HepG2 (cell line): ENCODE results near the gene ZNF440. TPM values are rescaled to one million over a fixed set of nuclear protein-coding genes. Genes with fewer than 3 reads are reported as not detected.

Experiments used
- ATAC-seq: fragments of 200-7000 bp; cut with Tn5 transposase; 3 replicates; pipeline ENCODE4 v1.9.1; 2020; ENCODE audit warnings: mild to moderate bottlenecking, moderate library complexity
- Bru-seq: library from RNA; stranded (reverse); fragments of 400-500 nt; gene quantifications from one replicate; lab custom pipeline; 2021; lab: Mats Ljungman, UMichigan
- BruChase-seq, 2 experiments: library from RNA; stranded (reverse); fragments of 400-500 nt; gene quantifications; one replicate each; lab custom pipeline; 2021; lab: Mats Ljungman, UMichigan
- BruUV-seq: library from RNA; stranded (reverse); fragments of 400-500 nt; replicated peaks from 2 replicates; lab custom pipeline; 2021; lab: Mats Ljungman, UMichigan
- CTCF ChIA-PET: fragments of 300-600 bp; formaldehyde crosslinking; extraction: SDS; loops from one replicate; lab custom pipeline; 2021; ENCODE audit warnings: low total read pairs, inconsistent platforms, low intra/inter-chr PET ratio; lab: Yijun Ruan, JAX
- POLR2A ChIA-PET: fragments of 350-600 bp; sonication (Branson Sonifier 250); formaldehyde crosslinking; loops from one replicate; lab custom pipeline; 2020; ENCODE audit warnings: antibody characterized with exemption, inconsistent platforms; lab: Yijun Ruan, JAX
- DNase-seq: peaks from one replicate; pipeline ENCODE4 v3.0.0-alpha.2; 2015; ENCODE audit warnings: low spot score
- FAIRE-seq: peaks from 3 replicates; lab custom pipeline; 2011; peaks lifted over from hg19 to GRCh38; lab: Jason Lieb, UNC
- H2AFZ ChIP-seq: one replicate; pipeline ENCODE4 v1.6.1; 2011; ENCODE audit warnings: low read length, inconsistent platforms
- H3K27ac ChIP-seq: fragments of 300-600 bp; 3 replicates; pipeline ENCODE4 v1.8.0; 2011; ENCODE audit warnings: mixed run types, mild to moderate bottlenecking, mixed read lengths, low read length, inconsistent platforms; ENCODE audit not compliant: insufficient read depth; ENCODE audit errors: extremely low read length
- H3K27me3 ChIP-seq, 2 experiments: fragments of 200-600 bp in 1 of 2; 2 replicates in 1 of 2; 3 replicates in 1 of 2; pipeline versions ENCODE4 v1.6.0 to v1.8.0; 2011; ENCODE audit warnings: low read length in 2 of 2, mild to moderate bottlenecking in 2 of 2, moderate library complexity in 2 of 2, inconsistent platforms in 1 of 2; ENCODE audit not compliant: insufficient read depth in 2 of 2, control insufficient read depth in 1 of 2
- H3K36me3 ChIP-seq, 2 experiments: fragments of 200-600 bp in 1 of 2; replicated peaks in 1 of 2; 2 replicates in 1 of 2; 3 replicates in 1 of 2; pipeline versions ENCODE4 v1.5.1 to v1.8.0; 2011; ENCODE audit warnings: low read length in 2 of 2, inconsistent platforms in 1 of 2; ENCODE audit not compliant: insufficient read depth in 2 of 2, control insufficient read depth in 1 of 2
- H3K4me1 ChIP-seq: 2 replicates; pipeline ENCODE4 v1.5.1; 2012; ENCODE audit warnings: low read length, inconsistent platforms; ENCODE audit not compliant: insufficient read depth
- H3K4me2 ChIP-seq: 2 replicates; pipeline ENCODE4 v1.6.0; 2011; ENCODE audit warnings: low read depth, low read length, inconsistent platforms
- H3K4me3 ChIP-seq, 3 experiments: fragments of 200-600 bp in 1 of 3; sonication (generic), shearing (Covaris generic) in 1 of 3; replicated peaks in 1 of 3; 2 replicates each; pipeline ENCODE4 v1.5.1; 2011 to 2016; ENCODE audit warnings: low read length in 3 of 3, inconsistent platforms in 2 of 3, low read depth in 2 of 3, mild to moderate bottlenecking in 2 of 3, control low read depth in 1 of 3, mixed read lengths in 1 of 3; ENCODE audit not compliant: insufficient read depth in 1 of 3
- H3K79me2 ChIP-seq: one replicate; pipeline ENCODE4 v1.6.1; 2011; ENCODE audit warnings: low read length, inconsistent platforms; ENCODE audit not compliant: insufficient read depth
- H3K9ac ChIP-seq: 2 replicates; pipeline ENCODE4 v1.6.0; 2011; ENCODE audit warnings: mild to moderate bottlenecking, low read depth, low read length, inconsistent platforms; ENCODE audit not compliant: insufficient read depth
- H3K9me3 ChIP-seq: 2 replicates; pipeline ENCODE4 v1.5.1; 2012; ENCODE audit warnings: mild to moderate bottlenecking, low read length
- H4K20me1 ChIP-seq: 2 replicates; pipeline ENCODE4 v1.6.0; 2011; ENCODE audit warnings: inconsistent platforms, mild to moderate bottlenecking, low read length, moderate library complexity; ENCODE audit not compliant: insufficient read depth
- CBX1 ChIP-seq: IDR thresholded peaks from one replicate; pipeline ENCODE4 v1.6.1; 2016; ENCODE audit warnings: antibody characterized with exemption, low read depth
- FOSL2 ChIP-seq: sonication (generic); formaldehyde crosslinking; IDR thresholded peaks from 2 replicates; pipeline ENCODE4 v1.4.0; 2020; ENCODE audit warnings: missing genetic modification reagents
- GABPA ChIP-seq, 2 experiments: IDR thresholded peaks; 2 replicates each; pipeline ENCODE4 v1.6.1; 2011 to 2016; ENCODE audit warnings: low read depth in 2 of 2, low read length in 1 of 2, missing biosample characterization in 1 of 2, missing genetic modification characterization in 1 of 2
- GATA4 ChIP-seq: sonication (generic); IDR thresholded peaks from 2 replicates; pipeline ENCODE4 v1.6.1; 2016; ENCODE audit warnings: antibody characterized with exemption, low read depth, borderline replicate concordance
- GLI4 ChIP-seq: sonication (generic); formaldehyde crosslinking; IDR thresholded peaks from 2 replicates; pipeline ENCODE4 v1.5.1; 2020; ENCODE audit warnings: missing genetic modification reagents, mild to moderate bottlenecking, moderate library complexity, borderline replicate concordance
- GTF3A ChIP-seq: sonication (generic); formaldehyde crosslinking; conservative IDR thresholded peaks from 2 replicates; pipeline ENCODE4 v1.4.0; 2020; ENCODE audit warnings: mild to moderate bottlenecking, missing genetic modification reagents
- HHEX ChIP-seq: IDR thresholded peaks from 2 replicates; pipeline ENCODE4 v1.6.1; 2016; ENCODE audit warnings: control low read depth
- HOXA7 ChIP-seq: sonication (generic); formaldehyde crosslinking; IDR thresholded peaks from 2 replicates; pipeline ENCODE4 v1.8.1; 2022; ENCODE audit warnings: mild to moderate bottlenecking, missing genetic modification reagents, moderate library complexity
- PLRG1 ChIP-seq: fragments of 450-650 bp; conservative IDR thresholded peaks from 2 replicates; pipeline ENCODE4 v1.6.1; 2016
- ZNF282 ChIP-seq: fragments of 450-650 bp; IDR thresholded peaks from 2 replicates; pipeline ENCODE4 v1.6.1; 2018; ENCODE audit not compliant: partially characterized antibody
- ZNF441 ChIP-seq: sonication (generic); formaldehyde crosslinking; IDR thresholded peaks from 2 replicates; pipeline ENCODE4 v1.7.0; 2021; ENCODE audit warnings: missing genetic modification reagents, borderline replicate concordance
- ZNF672 ChIP-seq: sonication (generic); formaldehyde crosslinking; IDR thresholded peaks from 2 replicates; pipeline ENCODE4 v1.8.1; 2022; ENCODE audit warnings: missing genetic modification reagents
- ZNF713 ChIP-seq: sonication (generic); formaldehyde crosslinking; IDR thresholded peaks from 2 replicates; pipeline ENCODE4 v1.4.0; 2020; ENCODE audit warnings: mild to moderate bottlenecking, missing genetic modification reagents
- ZNF772 ChIP-seq: sonication (generic); formaldehyde crosslinking; IDR thresholded peaks from 2 replicates; pipeline ENCODE4 v1.5.0; 2020; ENCODE audit warnings: mild to moderate bottlenecking, missing genetic modification reagents
- ZSCAN25 ChIP-seq: sonication (generic); formaldehyde crosslinking; IDR thresholded peaks from 2 replicates; pipeline ENCODE4 v1.8.0; 2022; ENCODE audit warnings: mild to moderate bottlenecking, missing genetic modification reagents
- ZSCAN31 ChIP-seq: sonication (generic); formaldehyde crosslinking; IDR thresholded peaks from 2 replicates; pipeline ENCODE4 v1.5.0; 2020; ENCODE audit warnings: low read depth, mild to moderate bottlenecking, missing genetic modification reagents
- WGBS: methylation state at CpG from one replicate; pipeline ENCODE4 v1.1.6; 2017; ENCODE audit warnings: low lambda C conversion rate; 5-methylcytosine and 5-hydroxymethylcytosine counted together
- in situ Hi-C: cut with HindIII; loops from 2 replicates; pipeline ENCODE4 v1.10.0; 2017; ENCODE audit warnings: low pct_unique_long_range_greater_than_20kb; ENCODE audit not compliant: extremely low pct_ligation_motif_present
- intact Hi-C: fragments of 100-400 bp; cut with micrococcal nuclease; formaldehyde crosslinking; loops from one replicate; pipeline ENCODE4 v1.10.0; 2022; ENCODE audit not compliant: unreplicated experiment
- long read RNA-seq, 2 experiments: library from RNA in 1 of 2; library from polyadenylated mRNA in 1 of 2; stranded (forward) in 1 of 2; unstranded in 1 of 2; transcript quantifications; one replicate each; pipeline ENCODE4 v2.0.0, GENCODE V29; 2019 to 2022
- polyA minus RNA-seq, 3 experiments: library from RNA; depleted of rRNA, polyadenylated mRNA; stranded (reverse); fragments of >200 nt; gene quantifications; 2 replicates each; pipeline ENCODE4 v1.2.3, GENCODE V29; 2011; ENCODE audit warnings: low replicate concordance in 1 of 3
- polyA plus RNA-seq, 8 experiments: library from polyadenylated mRNA; depleted of rRNA in 3 of 8; stranded (reverse) in 7 of 8; unstranded in 1 of 8; fragments of >200 nt; fragmentation: Illumina TruSeq in 4 of 8; extraction: Trizol in 4 of 8; gene quantifications; 2 replicates each; pipeline versions ENCODE4 v1.2.1 to v1.2.3, GENCODE V29; 2011 to 2016; ENCODE audit warnings: low read depth in 4 of 8, missing spikeins in 1 of 8, mixed read lengths in 1 of 8; ENCODE audit not compliant: insufficient read depth in 1 of 8
- total RNA-seq, 5 experiments: library from RNA; depleted of rRNA; stranded (reverse); fragments of >200 nt; fragmentation: Illumina TruSeq; extraction: Trizol; gene quantifications; 2 replicates each; pipeline ENCODE4 v1.2.3, GENCODE V29; 2016; ENCODE audit warnings: low read depth in 1 of 5
- TF ChIP-seq, protein P1 (sequence below): fragments of 450-650 bp; IDR thresholded peaks from 2 replicates; pipeline ENCODE4 v1.6.1; 2017; ENCODE audit warnings: mild to moderate bottlenecking

ZNF440 gene
- total RNA-seq (2016; rRNA removed; fragmentation: Illumina TruSeq; extraction: Trizol) = 12.4 and 16.8 TPM in 2 replicates
- 0.81 and 1.3 TPM in 2 replicates for total RNA-seq (2016; cell fraction: cytosol; rRNA removed; fragmentation: Illumina TruSeq; extraction: Trizol; ENCODE audit: low read depth)
- total RNA-seq (2016; cell fraction: insoluble cytoplasmic fraction; rRNA removed; fragmentation: Illumina TruSeq; extraction: Trizol) = 12.1 and 13.4 TPM in 2 replicates
- 3.4 and 4.6 TPM in 2 replicates for total RNA-seq (2016; cell fraction: membrane; rRNA removed; fragmentation: Illumina TruSeq; extraction: Trizol)
- 13.2 and 14.6 TPM in 2 replicates for total RNA-seq (2016; cell fraction: nucleus; rRNA removed; fragmentation: Illumina TruSeq; extraction: Trizol)
- 2.4 and 2.7 TPM in 2 replicates for polyA plus RNA-seq (2011; rRNA removed)
- 0.70 and 1.1 TPM in 2 replicates for polyA plus RNA-seq (2011; cell fraction: cytosol; rRNA removed)
- polyA plus RNA-seq (2011; cell fraction: nucleus; rRNA removed) = 3.5 and 3.9 TPM in 2 replicates
- polyA plus RNA-seq (2012) = 2.4 and 3.6 TPM in 2 replicates
- polyA plus RNA-seq (2016; cell fraction: cytosol; fragmentation: Illumina TruSeq; extraction: Trizol; ENCODE audit: low read depth) = 0.32 and 0.45 TPM in 2 replicates
- 5.0 and 5.3 TPM in 2 replicates for polyA plus RNA-seq (2016; cell fraction: insoluble cytoplasmic fraction; fragmentation: Illumina TruSeq; extraction: Trizol; ENCODE audit: low read depth)
- 0.68 and 0.85 TPM in 2 replicates for polyA plus RNA-seq (2016; cell fraction: membrane; fragmentation: Illumina TruSeq; extraction: Trizol; ENCODE audit: low read depth)
- polyA plus RNA-seq (2016; cell fraction: nucleus; fragmentation: Illumina TruSeq; extraction: Trizol; ENCODE audit: insufficient read depth, low read depth) = 25.4 and 27.4 TPM in 2 replicates
- polyA minus RNA-seq (2011; rRNA and poly(A)+ RNA removed; ENCODE audit: low replicate concordance) = 2.8 and 4.8 TPM in 2 replicates
- 4.1 and 4.5 TPM in 2 replicates for polyA minus RNA-seq (2011; cell fraction: cytosol; rRNA and poly(A)+ RNA removed)
- 14.0 and 15.9 TPM in 2 replicates for polyA minus RNA-seq (2011; cell fraction: nucleus; rRNA and poly(A)+ RNA removed)
- percentile 73 among the genes with signal in this experiment for Bru-seq, nascent RNA
- BruChase-seq, experiment 1, labeled RNA remaining after a 6-hour chase = percentile 72 among the genes with signal in this experiment
- BruChase-seq, experiment 2, labeled RNA remaining after a 2-hour chase = percentile 79 among the genes with signal in this experiment
- long read RNA-seq, experiment 1, full-length matches to known transcripts = 2 of 2 reads
- long read RNA-seq, experiment 1, partial matches to known transcripts = 0 of 2 reads
- long read RNA-seq, experiment 1, other reads (novel, unspliced or antisense) = 0 of 2 reads
- long read RNA-seq, experiment 2, partial matches to known transcripts = 0 of 5 reads
- long read RNA-seq, experiment 2, other reads (novel, unspliced or antisense) = 4 of 5 reads

DNA sequence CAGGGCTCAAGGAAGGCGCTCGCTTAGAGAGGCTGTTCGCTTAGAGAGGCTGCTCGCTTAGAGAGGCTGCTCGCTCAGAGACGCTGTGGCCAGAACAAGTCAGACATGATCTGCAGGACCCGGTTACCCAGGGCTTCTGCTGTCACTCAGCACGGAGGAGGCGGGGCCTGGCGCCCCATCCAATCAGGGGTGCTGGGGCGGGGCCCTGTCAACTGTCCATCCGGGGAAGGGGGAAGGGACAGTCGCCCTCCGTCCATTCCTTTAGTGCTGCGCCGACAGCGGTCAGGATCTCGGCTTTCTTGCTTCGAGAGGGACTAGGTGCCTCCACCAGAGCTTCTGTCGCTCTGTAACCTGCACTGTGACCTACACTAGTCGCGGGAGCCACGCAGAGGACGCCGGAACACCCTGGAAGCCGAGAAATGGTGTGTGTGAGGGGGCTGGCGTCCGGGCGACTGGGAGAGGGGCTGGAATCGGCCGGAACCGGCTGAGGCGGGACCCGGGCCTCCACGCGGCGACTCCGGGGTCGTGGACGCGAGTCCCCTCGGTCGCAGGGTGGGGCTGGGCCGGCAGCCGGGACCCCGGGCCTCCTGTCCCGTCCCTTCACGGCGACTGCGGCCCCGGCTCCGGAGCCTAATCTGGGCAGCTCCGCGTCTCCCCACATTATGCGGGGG, at the start of gene ZNF440:
Gene ZNF440, plus strand, starts transcription at position 245 of the 671 bp plus-strand sequence. Its CDS starts 175 bp downstream, at position 420.
- WGBS = 0% methylated on average over 3 of the region's 55 CpGs
- Histone ChIP-seq H3K4me1 (peaks cover 32% of the 10 kb centered on the region), H4K20me1 (no peaks in the 10 kb centered on the region), H2AFZ (peak within 1 kb of the TSS; percentile 81), H3K27ac (peak within 1 kb of the TSS; percentile 89), H3K9me3 (no peaks in the 10 kb centered on the region), H3K27me3 (no peaks in the 10 kb centered on the region; a peak in 1 of 5 replicates), H3K36me3 (no peaks in the 10 kb centered on the region), H3K9ac (peak within 1 kb of the TSS; percentile 95), H3K4me3 (peak within 1 kb of the TSS; percentile 84 to 99 (median 91)), H3K4me2 (peak within 1 kb of the TSS; percentile 99), H3K79me2 (peaks cover 6% of the 10 kb centered on the region)
- FAIRE-seq (peak; percentile 73), ATAC-seq (peak; percentile 99), DNase-seq (peak; percentile 92)
- BruUV-seq = TSS peak; percentile 80
- intact Hi-C loops = no loop called here
- ChIA-PET POLR2A (interaction anchor here (0.6 to 4.5 kb wide), 6 partner anchors 9 to 437 kb away, joined by 3 to 27 read pairs (median 3); partner anchors contain the start of genes ZNF491 and ZNF69), CTCF (interaction anchor here (0.9 kb wide), 1 partner anchor 17 kb away, joined by 3 read pairs; no protein-coding TSS in a partner anchor)
- in situ Hi-C loops = no loop called here
- peak; percentile 84; the same call in 1 of the 2 replicates for TF ChIP-seq ZNF441 (CRISPR knock-in tag)
- TF ChIP-seq GATA4 = 0 out of 2 replicates have a peak, but pooled peaks have one; percentile 80
- TF ChIP-seq HOXA7 (CRISPR knock-in tag) = no peak
- TF ChIP-seq ZNF713 (CRISPR knock-in tag) = no peak
- peak; percentile 77; the same call in 1 of the 2 replicates for TF ChIP-seq ZNF772 (CRISPR knock-in tag)
- no peak for TF ChIP-seq PLRG1
- TF ChIP-seq, protein P1, sequence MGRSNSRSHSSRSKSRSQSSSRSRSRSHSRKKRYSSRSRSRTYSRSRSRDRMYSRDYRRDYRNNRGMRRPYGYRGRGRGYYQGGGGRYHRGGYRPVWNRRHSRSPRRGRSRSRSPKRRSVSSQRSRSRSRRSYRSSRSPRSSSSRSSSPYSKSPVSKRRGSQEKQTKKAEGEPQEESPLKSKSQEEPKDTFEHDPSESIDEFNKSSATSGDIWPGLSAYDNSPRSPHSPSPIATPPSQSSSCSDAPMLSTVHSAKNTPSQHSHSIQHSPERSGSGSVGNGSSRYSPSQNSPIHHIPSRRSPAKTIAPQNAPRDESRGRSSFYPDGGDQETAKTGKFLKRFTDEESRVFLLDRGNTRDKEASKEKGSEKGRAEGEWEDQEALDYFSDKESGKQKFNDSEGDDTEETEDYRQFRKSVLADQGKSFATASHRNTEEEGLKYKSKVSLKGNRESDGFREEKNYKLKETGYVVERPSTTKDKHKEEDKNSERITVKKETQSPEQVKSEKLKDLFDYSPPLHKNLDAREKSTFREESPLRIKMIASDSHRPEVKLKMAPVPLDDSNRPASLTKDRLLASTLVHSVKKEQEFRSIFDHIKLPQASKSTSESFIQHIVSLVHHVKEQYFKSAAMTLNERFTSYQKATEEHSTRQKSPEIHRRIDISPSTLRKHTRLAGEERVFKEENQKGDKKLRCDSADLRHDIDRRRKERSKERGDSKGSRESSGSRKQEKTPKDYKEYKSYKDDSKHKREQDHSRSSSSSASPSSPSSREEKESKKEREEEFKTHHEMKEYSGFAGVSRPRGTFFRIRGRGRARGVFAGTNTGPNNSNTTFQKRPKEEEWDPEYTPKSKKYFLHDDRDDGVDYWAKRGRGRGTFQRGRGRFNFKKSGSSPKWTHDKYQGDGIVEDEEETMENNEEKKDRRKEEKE = no peak
- TF ChIP-seq GLI4 = no peak; the same call in 1 of the 2 replicates
- TF ChIP-seq HHEX (CRISPR knock-in tag) = peak; percentile 5; the same call in 1 of the 2 replicates
- TF ChIP-seq ZNF672 = no peak
- TF ChIP-seq ZSCAN31 (CRISPR knock-in tag) = peak; percentile 91
- TF ChIP-seq GABPA (IDR thresholded peaks at IDR 0.05; ENCODE audit: low read depth, low read length) = no peak
- TF ChIP-seq GABPA (CRISPR knock-in tag; IDR thresholded peaks at IDR 0.05; ENCODE audit: low read depth) = peak; percentile 65
- TF ChIP-seq FOSL2 (CRISPR knock-in tag) = peak; percentile 44
- no peak for TF ChIP-seq ZNF282
- TF ChIP-seq GTF3A = no peak
- peak; percentile 82 for TF ChIP-seq CBX1
- TF ChIP-seq ZSCAN25 (CRISPR knock-in tag) = peak; percentile 51; the same call in 1 of the 2 replicates
